HG03342 (cell line): Measurements from ENCODE around the gene TTYH1.

ENCODE experiments used
- ATAC-seq: cut with Tn5 transposase; IDR thresholded peaks from one replicate; pipeline ENCODE4 v1.9.1; 2021; ENCODE audit warnings: mild to moderate bottlenecking, moderate library complexity; ENCODE audit not compliant: unreplicated experiment

TTYH1 gene

DNA sequence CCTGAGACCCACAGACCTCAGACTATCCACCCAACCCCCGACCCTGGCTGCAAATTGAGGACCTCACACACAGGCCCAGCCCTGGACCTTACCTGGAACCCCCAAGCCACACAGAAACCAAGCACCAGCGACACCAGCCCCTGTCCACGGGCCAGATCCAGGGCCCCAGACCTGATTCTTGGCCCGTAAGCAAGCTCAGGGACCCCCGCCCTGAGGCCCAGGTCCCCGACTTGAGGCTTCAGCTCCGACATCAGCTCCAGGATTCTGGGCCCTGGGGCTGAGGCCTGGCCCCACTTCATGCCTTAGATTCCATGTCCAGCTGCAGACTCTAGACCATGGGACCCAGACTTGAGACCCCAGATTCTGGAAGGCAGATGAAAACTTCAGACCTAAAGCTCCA is 6.3 kb downstream of the TTYH1 start:
- no peak for ATAC-seq

- ATAC-seq = no peak
These were observed 6.9 kb downstream of the TTYH1 start for GRCh38 chr19:54422136-54422535.

DNA sequence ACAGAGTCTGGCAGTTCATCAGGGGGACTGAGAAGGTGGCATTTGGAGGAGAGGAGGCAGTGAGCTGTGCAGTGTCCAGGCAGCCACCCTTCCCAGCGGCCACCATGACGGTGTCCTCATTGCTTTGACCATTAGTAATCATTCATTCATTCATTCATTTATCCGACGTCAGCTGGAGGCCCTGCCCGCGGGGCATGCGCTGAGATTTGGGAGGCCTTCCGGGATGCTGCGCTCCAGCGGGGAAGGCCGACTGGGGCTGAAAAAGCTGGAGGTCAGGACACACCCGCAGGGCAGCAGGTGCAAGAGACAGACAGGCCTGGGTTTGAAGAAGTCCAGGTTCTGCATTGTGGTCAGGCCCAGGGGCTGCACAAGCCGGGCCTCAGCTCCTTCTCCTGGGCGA is 8.9 kb downstream of the TTYH1 start:
- no peak for ATAC-seq

GRCh38 chr19:54424660-54425381 is 9.6 kb downstream of the TTYH1 start:
- no peak for ATAC-seq

- no peak for ATAC-seq
These were observed 10.1 kb downstream of the TTYH1 start for GRCh38 chr19:54425382-54425723.

DNA sequence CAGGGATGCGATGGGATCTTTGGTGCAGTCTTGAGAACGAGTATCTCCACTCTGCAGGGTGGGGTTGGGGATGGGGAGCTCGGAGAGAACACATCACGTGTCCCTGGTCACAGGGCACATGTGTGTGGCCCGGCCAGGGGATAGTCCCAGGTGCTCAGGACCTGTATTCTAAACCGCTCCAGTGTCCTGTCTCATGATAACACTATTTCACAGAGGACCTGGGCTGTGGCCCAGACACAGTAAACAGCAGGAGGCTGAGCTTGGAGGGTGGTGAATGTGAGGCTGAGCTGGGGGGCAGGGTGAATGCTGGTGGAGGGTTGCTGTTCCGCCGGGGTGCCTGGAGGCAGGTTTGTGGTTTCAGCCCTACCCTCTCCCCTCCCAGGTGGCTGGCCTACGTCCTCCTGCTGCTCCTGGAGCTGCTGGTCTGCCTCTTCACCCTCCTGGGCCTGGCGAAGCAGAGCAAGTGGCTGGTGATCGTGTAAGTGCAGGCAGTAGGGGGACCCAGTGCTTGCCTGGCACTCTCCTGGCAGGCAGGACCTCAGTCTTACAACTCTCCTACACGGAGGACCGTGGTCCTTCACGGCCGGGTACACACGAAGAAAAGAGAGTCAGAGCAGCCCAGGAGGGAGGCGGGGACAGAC is 11.1 kb downstream of the TTYH1 start:
- no peak for ATAC-seq

DNA sequence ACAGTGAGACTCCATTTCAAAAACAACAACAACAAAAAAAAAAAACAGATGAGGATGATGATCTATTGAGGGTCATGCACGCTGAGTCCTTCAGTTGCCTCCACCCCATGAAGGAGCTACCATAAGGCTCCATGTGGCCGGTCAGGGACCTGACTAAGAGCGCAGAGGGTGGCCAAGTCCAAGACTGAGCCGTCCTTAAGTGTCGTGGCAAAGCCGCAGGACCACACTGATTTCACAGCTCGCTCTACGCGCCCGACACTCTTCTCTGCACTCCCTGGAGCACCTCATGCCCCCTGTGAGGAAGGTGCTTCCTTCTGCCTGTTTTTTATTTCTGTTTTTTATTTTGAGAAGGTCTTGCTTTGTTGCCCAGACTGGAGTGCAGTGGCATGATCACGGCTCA is 12.3 kb downstream of the TTYH1 start:
- ATAC-seq = no peak

- ATAC-seq = no peak
These were observed 13.3 kb downstream of the TTYH1 start for GRCh38 chr19:54428323-54429175.

GRCh38 chr19:54429176-54429495 is 13.9 kb downstream of the TTYH1 start:
- no peak for ATAC-seq

- no peak for ATAC-seq
These were observed 14.4 kb downstream of the TTYH1 start for GRCh38 chr19:54429545-54430227.

DNA sequence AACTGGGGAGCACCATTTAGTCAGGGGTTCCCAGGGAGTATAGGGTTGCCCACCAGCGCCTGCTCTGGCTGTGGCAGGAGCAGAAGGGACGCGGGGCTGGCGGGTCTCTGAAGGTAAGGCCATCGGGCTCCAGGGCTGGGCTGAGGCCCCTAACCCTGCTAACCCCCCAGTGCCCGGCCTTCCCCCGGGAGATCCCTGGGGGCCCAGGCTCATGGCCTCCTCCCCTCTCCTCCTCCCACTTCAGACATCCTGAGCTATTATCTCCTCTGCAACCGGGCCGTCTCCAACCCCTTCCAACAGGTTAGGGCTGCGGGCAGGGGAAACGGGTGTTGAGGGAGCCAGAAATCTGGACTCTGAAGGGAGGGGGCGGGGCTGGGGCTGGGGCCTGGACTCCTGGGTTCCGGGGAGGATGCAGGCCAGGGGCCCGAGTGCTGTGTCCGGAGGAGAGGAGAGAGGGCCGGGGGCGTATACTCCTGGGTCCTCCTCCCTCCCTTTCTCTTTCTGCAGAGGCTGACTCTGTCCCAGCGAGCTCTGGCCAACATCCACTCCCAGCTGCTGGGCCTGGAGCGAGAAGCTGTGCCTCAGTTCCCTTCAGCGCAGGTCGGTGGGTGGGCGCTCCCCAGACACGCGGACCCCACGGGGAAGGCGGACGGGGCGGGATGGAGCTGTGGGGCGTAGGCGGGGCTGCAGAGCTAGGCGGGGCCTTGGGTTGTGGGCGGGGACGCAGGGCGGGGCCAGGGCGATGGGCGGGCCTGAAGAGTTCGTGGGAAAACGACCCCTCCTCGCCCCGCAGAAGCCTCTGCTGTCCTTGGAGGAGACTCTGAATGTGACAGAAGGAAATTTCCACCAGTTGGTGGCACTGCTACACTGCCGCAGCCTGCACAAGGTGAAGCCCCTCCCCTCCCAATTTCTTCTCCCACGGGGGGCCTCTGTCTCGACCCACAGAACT is 15.3 kb downstream of the TTYH1 start:
- ATAC-seq = no peak

GRCh38 chr19:54431255-54431838 is 16.1 kb downstream of the TTYH1 start:
- ATAC-seq = no peak

- no peak for ATAC-seq
These were observed 17.0 kb downstream of the TTYH1 start for GRCh38 chr19:54432144-54432738.

GRCh38 chr19:54433697-54434096 is 18.4 kb downstream of the TTYH1 start:
- no peak for ATAC-seq

DNA sequence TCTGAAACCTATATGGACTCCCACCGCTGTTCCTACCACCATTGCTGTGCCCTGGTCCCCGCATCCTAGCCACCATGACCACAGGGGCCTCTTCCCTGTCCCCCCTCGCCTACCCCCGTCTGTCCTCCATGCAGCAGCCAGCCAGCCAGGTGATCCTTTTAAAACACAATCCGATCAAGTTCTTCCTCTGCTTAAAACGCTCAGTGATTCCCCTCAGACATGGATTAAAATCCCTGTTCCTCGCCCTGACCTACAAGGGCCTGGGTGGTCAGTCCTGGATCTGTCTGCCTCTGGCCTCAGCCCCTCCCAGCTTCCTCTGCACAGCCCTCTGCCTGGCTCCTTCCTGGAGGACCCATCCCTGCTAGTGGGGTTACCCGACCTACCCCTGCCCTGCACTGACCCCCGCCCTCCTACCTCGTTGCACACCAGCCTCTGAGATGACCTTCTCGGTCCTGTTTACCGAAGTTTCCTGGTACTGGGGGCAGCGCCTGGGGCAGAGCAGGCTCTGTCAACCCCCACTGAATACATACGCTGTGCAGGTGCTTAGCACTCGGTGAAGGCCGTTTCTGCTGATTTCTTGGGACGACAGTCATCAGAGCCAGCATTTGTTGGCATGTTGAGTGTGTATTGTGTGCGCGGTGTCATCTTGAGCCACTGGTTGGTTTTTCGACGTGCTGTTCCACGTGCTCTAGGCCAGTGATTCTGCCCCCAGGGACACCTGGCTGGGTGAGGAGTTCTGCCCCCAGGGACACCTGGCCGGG is 19.0 kb downstream of the TTYH1 start:
- no peak for ATAC-seq

GRCh38 chr19:54434873-54435214 is 19.6 kb downstream of the TTYH1 start:
- ATAC-seq = no peak

DNA sequence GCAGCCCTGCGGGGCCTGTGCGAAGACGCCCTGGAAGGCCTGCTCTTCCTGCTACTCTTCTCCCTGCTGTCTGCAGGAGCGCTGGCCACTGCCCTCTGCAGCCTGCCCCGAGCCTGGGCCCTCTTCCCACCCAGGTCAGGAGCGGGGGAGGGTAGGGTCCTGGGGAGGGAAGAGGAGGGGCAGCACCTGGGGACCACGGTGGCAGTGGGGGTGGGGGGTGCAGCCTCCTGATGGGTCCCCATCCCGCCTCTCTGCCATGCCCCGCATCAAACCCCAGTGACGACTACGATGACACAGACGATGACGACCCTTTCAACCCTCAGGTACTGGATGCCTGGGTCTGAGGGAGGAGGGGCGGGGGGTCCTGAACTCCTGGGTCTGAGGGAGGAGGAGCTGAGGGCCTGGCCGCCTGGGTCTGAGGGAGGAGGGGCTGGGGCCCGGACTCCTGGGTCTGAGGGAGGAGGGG is 20.3 kb downstream of the TTYH1 start:
- ATAC-seq = no peak

DNA sequence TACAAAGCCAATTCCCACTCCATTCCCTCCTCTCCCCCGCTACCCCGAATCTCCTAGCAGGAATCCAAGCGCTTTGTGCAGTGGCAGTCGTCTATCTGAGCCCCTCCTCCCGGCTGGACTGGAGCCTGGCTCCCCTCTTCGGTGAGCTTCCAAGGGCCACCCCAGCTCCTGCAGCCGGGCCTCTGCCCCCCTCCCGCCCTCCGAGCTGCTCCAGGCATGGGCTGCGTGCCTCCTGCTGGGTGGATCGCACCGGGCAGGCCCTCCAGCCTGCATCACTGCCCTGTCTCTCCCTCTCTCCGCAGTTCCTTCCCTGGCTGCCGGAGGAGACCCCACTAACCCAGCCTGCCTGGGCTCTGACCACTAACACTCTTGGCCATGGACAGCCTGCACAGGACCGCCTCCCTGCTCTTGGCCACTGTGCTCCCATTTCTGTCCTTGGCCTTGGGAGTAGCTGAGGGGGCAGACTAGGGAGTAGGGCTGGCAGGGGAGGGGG is 20.8 kb downstream of the TTYH1 start:
- ATAC-seq = no peak
